ENCODE data around the gene SIX6. TPM values are rescaled to one million over a fixed set of nuclear protein-coding genes. Genes with fewer than 3 reads are reported as not detected.

The SIX6 gene
- total and polyA plus RNA-seq, 2 donors, result under 0.01 to 0.05 TPM

DNA sequence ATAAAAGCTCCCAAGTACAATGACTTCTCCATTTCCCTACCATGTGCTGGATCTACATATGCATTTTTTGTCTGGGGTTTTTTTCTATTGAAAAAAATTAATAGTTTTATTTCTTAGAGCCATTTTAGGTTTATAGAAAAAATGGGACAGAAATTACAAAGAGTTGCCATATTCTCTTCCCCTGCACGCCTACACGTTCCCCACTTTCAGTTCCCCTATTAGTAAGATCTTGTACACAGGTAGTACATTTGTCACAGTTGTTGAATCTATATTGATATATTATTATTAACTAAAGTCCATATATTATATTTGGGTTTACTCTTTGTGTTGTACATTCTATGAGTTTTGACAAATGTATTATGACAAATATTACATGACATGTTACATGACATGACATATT, 35.7 kb downstream of the SIX6 start:
- WGBS, result 87% methylated on average over 2 of the region's 2 CpGs
- Histone ChIP-seq H3K27me3 (ENCODE audit: control insufficient read depth in 2 of 2, insufficient read depth in 1 of 2, low read length in 1 of 2) (no peaks in the 10 kb centered on the region), H3K27ac (ENCODE audit: low read depth in 1 of 2, low read length in 1 of 2) (no peak overlapping the region), H3K4me3 (ENCODE audit: low read length in 2 of 2) (no peak overlapping the region), H3K36me3 (ENCODE audit: control insufficient read depth in 2 of 2, insufficient read depth in 2 of 2, low read length in 1 of 2) (no peaks in the 10 kb centered on the region), H3K4me1 (ENCODE audit: control insufficient read depth in 2 of 2, insufficient read depth in 2 of 2, low read length in 2 of 2) (no peaks in the 10 kb centered on the region), H3K9me3 (ENCODE audit: control insufficient read depth in 2 of 2, insufficient read depth in 1 of 2, low read length in 1 of 2) (no peaks in the 10 kb centered on the region)
- DNase-seq (ENCODE audit: low read depth in 6 of 9, low spot score in 9 of 9), result no peak

DNA sequence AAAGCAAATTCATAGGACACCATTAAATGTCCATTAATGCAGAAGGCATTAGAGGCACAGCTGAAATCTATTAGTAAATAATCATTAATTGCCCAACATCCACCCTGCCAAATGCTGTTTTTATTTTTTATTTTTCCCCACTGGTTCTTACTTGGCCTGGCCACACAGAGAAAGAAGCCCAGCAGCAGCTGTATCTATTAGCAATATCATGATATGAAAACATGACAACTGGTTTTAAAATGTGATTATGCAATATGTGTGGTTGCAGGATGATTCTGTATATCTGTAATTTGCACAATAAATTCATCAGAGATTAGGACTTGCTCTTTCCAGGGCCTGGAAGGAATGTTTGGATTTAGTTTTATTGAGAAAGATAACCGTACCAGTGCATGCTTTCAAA, 44.9 kb downstream of the SIX6 start:
- no peaks in the 10 kb centered on the region for H3K36me3 ChIP-seq (ENCODE audit: control insufficient read depth in 2 of 2, insufficient read depth in 2 of 2, low read length in 1 of 2)
- no peak for DNase-seq (ENCODE audit: low read depth in 6 of 9, low spot score in 9 of 9)
- H3K27me3 ChIP-seq (ENCODE audit: control insufficient read depth in 2 of 2, insufficient read depth in 1 of 2, low read length in 1 of 2), result no peaks in the 10 kb centered on the region
- H3K9me3 ChIP-seq (ENCODE audit: control insufficient read depth in 2 of 2, insufficient read depth in 1 of 2, low read length in 1 of 2), result no peaks in the 10 kb centered on the region
- no peaks in the 10 kb centered on the region for H3K4me1 ChIP-seq (ENCODE audit: control insufficient read depth in 2 of 2, insufficient read depth in 2 of 2, low read length in 2 of 2)
- H3K27ac ChIP-seq (ENCODE audit: low read depth in 1 of 2, low read length in 1 of 2), result no peak overlapping the region
- H3K4me3 ChIP-seq (ENCODE audit: low read length in 2 of 2), result no peak overlapping the region
- 90% methylated on average over 1 of the region's 1 CpG for WGBS

DNA sequence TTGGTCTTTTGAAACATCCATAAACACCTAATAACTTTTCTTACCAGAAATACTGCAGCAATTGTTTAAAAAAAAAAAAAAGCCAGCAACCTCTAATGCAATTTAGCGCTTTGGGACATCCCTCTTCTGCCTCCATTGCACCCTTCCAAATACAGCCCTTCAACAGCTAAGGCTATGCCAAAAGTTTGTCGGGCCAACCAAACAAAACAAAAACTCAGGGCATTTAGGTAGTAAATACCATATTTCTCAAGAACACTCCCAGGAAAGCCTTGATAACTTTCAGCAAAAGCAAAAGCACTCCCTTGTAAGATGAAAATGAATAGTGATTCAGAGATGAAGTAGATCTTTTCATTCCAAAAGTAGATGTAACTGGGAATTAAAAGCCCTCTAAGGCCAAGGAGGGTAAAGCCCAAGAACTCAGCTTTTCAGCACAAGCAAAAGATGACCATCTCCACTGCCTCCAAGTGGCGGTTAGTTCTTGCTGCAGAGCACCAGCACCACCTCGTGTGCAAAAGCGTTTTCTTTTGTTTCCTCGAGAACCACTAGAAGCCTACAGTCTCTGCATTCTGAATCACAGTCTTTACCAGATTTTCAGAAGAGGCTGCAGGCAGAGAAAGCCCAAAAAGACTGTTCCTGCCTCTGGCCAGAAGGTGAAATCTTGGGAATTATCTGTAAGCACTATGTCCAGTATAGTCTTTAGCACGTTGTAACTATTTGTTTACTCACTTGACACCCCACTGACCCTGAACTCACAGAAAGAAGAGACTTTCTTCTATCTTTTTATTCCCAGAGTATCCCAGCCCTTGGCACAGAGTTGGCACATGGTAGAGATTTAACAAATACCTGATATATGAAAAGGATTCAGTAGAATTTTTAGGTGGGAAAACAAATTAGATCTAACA, 53.1 kb downstream of the SIX6 start:
- Histone ChIP-seq H3K36me3 (ENCODE audit: control insufficient read depth in 2 of 2, insufficient read depth in 2 of 2, low read length in 1 of 2) (no peaks in the 10 kb centered on the region), H3K27ac (ENCODE audit: low read depth in 1 of 2, low read length in 1 of 2) (no peak overlapping the region), H3K9me3 (ENCODE audit: control insufficient read depth in 2 of 2, insufficient read depth in 1 of 2, low read length in 1 of 2) (no peaks in the 10 kb centered on the region), H3K4me3 (ENCODE audit: low read length in 2 of 2) (no peak overlapping the region), H3K4me1 (ENCODE audit: control insufficient read depth in 2 of 2, insufficient read depth in 2 of 2, low read length in 2 of 2) (no peaks in the 10 kb centered on the region), H3K27me3 (ENCODE audit: control insufficient read depth in 2 of 2, insufficient read depth in 1 of 2, low read length in 1 of 2) (no peaks in the 10 kb centered on the region)
- peak in 5 of 9 donors; percentile 4 to 40 (median 15) for DNase-seq (ENCODE audit: low read depth in 6 of 9, low spot score in 9 of 9)
- WGBS, result 43% methylated on average over 7 of the region's 7 CpGs

Other genes with a start within 250 kb of the SIX6 start
- 0.24 TPM for gene C14orf39, start 23.1 kb upstream of the SIX6 start, total RNA-seq
- gene C14orf39, start 23.1 kb upstream of the SIX6 start, polyA plus RNA-seq, result 0.66 TPM
- 13.4 TPM for gene SIX1, start 140.3 kb downstream of the SIX6 start, total RNA-seq
- 21.4 TPM for gene SIX1, start 140.3 kb downstream of the SIX6 start, polyA plus RNA-seq
- gene SIX4, start 215.2 kb downstream of the SIX6 start, total RNA-seq, result 3.5 TPM
- 2.3 TPM for gene SIX4, start 215.2 kb downstream of the SIX6 start, polyA plus RNA-seq
- 64.0 TPM for gene MNAT1, start 225.6 kb downstream of the SIX6 start, total RNA-seq
- gene MNAT1, start 225.6 kb downstream of the SIX6 start, polyA plus RNA-seq, result 35.6 TPM

All from thymus (tissue), 11 donors.